DMS53 treated with DMSO at 0.1 percent for 48 hours (cell line): ENCODE measurements around the gene TINAGL1.

Experiments used
- DNase-seq: peaks from one replicate; lab custom pipeline; 2025; ENCODE audit not compliant: unreplicated experiment; lab: John Stamatoyannopoulos, UW

The TINAGL1 gene

DNA sequence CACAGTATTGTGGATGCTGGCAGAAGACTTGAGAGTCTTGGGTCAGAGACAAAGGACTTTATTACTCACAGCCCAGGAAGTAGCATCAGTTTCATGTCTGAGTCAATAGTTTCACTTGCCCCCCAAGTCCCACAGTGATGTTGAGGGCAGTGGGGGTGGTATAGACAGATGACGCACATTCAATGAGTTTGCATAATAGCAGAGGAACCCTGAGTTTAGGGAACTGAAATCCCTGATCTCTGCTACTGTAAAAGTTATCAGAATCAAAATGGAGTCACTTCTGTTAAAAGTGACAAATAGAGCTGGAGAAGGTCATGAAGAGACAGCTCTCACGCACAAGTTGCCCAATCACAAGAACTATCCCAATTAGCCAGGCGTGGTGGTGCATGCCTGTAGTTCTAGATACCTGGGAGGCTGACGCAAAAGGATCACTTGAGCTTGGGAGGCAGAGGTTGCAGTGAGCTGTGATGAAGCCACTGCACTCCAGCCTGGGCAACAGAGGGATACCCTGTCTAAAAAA lies 29.7 kb downstream of the TINAGL1 start:
- no peak for DNase-seq

DNA sequence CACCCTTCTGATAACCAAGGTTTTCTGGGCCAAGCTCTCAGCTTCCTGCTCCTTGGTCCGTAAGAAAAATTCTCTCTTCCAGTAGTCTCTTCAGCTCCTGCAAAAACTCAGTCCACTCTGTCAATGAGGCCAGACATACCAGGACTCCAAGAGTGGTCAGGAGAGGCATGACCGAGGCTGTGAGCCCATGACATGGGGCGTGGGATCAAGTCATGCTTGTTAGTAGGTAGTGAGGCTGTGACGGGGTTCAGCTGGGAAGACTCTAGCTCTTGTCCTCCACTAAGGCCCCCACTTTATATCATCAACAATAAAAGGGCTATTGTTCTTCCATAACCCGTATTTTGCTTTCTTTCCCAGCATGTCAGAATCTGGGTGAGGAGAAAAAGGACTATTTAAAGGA lies 31.0 kb downstream of the TINAGL1 start:
- DNase-seq, result no peak

DNA sequence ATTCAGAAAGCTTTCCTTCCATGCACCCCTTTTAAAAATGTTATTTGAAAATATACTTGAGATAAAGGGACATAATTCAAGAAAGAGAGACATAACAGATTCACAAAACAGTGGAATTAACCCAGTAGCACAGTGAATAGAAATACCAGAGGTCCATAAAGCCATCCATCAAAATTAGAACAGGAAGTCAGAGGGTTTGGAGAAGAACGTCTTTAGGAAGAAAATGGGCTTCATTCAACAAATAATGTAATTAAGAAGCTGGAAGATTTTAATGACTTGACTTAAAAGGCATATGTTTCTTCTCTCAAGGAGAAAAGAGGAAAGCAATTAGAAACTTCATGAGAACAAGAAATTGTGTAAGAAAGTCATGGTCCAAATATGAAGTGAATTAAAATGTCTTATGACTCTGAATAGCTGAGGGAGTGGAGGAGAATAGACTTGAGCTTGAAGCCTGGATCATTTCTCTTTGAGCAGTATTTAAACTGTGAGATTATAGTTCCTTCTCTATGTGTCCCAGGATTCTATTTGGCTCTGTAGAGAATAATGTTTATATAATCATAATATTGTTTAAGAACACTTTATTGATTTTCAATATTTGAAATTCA lies 33.3 kb downstream of the TINAGL1 start:
- no peak for DNase-seq

DNA sequence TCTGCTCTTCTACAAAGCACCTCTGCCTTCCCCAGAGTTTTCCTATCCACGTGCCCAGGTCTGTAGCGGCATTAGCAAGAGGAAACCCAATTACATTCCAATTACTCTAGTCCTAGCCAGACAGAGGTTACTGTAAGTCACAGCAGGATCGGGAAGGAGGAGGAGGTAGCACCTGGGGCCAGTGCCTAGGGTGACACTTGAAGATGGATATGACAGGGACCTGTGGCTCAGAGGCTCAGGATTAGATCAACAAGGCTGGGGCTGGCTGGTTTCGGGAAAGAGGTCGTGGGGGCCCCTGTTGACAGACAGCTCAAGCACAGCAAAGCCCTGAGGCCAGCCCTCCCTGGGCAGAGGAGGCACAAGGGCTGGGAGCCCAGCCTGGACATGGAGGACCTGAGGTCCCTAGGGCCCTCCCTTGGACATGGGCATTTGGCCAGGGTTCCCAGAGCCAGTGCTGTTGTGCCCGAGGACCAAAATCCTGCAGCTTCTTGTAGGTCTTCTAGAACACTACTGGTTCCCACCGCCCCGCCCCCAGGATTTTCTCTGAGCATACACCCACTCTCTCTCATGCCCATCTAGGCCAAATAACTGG lies 38.2 kb downstream of the TINAGL1 start:
- DNase-seq, result no peak

DNA sequence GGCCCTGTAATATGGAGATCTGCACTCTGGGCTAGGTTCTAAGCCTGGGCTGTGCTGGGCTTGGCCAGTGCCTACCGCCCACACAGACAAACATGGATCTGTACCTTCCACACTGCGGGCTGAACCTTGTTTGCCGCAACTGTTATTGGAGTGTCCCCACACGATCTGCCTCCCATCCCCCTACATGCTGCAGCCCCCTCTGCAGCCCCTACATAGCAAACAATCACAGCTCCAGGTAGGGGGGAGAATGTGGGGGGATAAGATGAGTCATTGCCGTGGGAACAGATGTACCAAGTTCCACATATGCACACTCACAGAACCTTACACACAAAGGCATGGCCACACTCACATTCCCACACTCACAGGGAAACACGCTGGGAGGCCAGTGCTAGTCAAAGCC lies 39.1 kb downstream of the TINAGL1 start:
- DNase-seq, result no peak

DNA sequence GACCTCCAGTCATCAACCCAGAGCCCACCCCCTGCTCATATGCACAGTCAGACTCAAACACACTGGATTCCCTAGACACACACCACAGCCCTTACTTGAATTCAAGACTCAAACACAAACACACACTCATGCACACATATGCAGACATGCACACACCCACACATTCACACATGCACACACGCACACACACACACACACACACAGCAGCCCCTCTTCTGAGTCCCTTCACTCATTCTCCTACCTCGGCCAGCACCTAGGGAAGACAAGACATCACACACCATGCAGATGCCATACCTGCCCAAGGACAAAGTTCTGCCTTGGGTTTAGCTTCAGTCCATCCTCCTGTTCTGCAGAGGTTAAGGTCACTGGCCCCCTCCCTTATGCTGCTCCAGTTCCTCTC lies 39.6 kb downstream of the TINAGL1 start:
- no peak for DNase-seq

DNA sequence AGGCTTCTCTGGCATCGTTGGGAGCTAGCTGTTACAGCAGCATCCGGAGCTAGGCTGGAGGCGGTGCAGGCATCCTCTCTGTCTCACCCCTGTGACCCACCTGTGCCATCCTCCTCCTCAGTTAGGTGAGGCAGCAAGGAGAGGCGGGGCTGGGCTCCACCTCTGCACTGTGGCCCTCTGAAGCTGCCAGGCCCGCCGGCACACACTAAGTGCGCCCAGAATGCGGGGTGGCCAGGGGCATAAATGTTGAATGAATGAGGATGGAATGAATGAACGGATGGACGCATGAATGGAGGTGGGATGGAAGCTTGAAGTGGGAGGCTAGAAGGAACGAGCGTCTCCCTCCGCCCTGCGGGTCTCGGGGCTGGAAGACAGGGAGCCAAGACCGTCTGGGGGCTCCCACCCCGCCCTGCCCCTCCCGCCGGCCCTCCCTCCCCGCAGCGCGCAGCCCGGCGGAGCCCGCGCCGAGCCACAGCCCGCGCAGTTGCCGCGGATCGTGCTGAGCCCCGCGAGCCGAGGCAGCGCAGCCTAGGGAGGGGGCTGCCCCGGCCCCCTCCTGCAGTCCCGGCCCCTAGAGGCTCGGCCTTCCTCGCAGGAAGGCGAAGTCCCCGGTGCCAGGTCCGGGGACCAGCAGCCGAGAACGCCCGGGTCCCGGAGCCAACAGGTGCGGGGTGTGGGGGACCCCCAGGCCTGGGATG lies 41.1 kb downstream of the TINAGL1 start, which contains the start of gene HCRTR1:
Gene HCRTR1 (plus strand): TSS at position 472 of the 698 bp plus-strand sequence. CDS start 1,504 bp downstream, outside the sequence.
- DNase-seq, result no peak

DNA sequence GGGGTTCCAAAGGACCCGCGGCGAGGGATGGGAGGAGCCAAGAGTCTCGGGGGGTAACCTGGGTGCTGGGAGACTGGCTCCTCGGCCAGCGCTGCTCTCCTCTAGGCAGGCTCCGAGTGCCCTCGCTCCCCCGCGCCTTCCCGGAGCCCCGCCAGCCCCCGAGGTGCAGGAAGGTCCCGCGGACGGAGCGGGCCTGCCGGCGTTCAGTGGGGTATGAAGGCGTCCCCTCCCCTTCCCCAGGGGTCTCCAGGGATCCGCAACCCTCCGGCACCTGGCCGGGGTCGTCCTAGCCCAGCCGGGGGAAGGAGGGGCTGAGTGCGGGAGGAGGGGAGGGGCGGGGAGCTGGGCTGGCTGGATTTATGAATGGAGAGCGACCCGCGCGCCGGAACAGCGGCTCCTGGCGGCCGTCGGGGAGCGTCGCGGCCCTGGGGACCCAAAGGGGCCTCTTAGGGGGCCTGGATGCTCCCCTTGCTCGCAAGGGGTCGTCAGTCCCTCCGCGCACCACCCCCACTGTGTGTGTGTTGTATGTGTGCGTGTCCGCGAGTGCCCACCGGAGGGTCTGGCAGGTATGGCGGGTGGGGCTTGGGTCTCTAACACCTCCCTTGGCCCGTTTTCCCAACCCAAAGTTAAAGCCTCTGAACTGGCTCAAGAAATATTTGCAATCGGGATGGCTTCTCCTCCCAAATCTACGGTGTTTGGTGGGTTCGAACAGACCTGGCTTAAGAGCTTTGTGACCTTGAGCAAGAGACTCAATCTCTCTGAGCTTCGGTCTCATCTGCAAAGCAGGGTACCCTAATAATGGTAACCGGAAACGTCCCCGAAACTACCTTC lies 41.8 kb downstream of the TINAGL1 start:
- DNase-seq, result peak; percentile 23

DNA sequence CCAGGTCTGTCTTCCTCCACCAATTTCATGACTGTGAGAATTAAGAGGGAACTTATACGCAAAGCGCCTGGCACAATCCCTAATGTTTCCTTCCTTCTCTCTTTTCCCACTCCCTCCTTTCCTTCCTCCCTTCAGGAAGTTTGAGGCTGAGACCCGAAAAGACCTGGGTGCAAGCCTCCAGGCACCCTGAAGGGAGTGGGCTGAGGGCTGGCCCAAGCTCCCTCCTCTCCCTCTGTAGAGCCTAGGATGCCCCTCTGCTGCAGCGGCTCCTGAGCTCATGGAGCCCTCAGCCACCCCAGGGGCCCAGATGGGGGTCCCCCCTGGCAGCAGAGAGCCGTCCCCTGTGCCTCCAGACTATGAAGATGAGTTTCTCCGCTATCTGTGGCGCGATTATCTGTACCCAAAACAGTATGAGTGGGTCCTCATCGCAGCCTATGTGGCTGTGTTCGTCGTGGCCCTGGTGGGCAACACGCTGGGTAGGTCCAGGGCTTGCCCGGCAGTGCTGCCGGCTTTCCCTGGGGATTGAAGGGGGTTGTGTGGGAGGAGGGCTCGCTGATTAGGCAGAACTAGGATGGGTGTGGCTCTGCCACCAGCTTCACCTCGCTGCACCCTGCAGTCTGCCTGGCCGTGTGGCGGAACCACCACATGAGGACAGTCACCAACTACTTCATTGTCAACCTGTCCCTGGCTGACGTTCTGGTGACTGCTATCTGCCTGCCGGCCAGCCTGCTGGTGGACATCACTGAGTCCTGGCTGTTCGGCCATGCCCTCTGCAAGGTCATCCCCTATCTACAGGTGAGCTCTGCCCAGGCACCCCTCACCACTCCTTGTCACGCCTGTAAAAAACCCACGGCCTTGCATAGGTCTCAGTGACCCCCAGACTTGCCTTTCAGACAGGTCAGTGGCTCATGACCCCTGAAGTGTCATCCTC lies 42.9 kb downstream of the TINAGL1 start:
- no peak for DNase-seq

DNA sequence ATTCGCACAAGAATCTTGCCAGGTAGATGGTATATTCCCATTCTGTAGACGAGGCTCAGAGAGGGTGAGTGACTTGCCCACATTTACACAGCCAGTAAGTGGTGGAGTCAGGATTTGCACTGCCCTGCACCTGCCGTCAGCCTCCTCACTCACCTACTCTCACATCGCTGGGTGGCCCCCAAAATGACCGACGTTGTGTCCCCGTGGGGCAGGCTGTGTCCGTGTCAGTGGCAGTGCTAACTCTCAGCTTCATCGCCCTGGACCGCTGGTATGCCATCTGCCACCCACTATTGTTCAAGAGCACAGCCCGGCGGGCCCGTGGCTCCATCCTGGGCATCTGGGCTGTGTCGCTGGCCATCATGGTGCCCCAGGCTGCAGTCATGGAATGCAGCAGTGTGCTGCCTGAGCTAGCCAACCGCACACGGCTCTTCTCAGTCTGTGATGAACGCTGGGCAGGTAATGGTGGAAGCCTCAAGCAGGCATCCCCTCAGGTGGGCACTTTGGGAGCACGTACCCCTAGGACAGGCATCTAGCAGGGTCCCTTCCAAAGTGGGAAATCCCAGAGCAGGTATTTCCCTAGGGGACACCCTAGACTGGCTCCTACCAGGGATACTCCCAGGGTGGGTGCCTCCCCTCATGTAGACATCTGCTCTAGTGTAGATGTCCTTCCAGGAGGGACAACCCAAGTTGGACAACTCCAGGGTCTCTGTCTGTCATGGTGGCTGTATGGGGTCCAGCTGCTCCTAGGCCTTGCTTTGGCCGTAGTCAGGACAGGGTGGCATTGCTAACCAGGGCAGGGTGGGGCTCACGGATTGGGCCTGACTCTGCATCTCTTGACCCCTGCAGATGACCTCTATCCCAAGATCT lies 44.5 kb downstream of the TINAGL1 start:
- DNase-seq, result no peak

DNA sequence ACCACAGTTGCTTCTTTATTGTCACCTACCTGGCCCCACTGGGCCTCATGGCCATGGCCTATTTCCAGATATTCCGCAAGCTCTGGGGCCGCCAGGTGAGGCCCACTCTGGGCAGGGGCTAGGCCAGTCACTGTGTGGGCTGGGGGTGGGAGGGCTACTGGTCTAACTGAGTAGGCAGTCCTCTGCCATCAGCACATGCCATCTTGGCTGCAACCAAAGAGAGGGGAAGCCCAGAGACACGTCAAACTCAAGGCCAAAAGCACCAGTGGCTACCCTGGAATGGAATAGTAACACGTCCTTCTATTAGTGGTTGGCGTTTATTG lies 45.1 kb downstream of the TINAGL1 start:
- no peak for DNase-seq

DNA sequence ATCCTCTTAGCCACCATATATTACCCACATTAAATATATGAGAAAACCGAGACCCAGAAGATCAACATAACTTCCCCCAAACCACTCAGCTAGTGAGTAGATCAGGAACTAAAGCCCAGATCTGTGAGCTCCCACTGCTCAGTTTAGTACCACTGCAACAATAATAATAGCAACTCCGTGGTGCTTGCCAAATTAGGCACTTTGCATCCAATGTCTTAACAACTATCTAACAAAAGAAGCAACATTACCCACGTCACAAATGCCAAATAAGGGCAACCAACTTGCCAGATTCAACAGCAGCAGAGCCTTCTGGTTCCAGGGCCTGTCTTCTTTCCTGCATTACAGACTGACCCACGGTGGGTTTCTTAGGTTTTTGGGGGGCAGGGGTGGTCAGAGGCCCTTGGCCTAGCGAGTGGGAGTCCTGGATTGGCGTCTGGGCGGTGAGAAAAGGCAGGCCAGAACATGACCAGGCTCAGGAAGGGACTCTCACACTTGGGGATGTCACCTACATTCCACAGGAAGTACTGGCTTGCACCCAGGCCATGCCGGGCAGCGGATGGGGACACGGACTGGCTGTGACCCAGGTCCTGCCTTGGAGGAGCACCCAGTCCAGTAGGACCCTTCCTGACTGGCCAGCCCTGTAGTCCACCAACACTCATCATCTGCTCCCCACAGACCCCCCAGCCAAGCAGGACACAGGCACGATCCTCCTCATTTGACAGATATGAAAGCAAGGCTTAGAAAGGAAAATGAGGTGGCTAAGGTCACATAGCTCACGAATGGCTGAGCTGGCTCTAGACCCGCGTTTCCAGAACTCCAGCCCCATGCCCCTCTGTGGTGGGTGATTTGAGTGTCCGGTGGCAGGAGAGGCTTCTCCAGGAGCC lies 45.8 kb downstream of the TINAGL1 start:
- DNase-seq, result no peak

DNA sequence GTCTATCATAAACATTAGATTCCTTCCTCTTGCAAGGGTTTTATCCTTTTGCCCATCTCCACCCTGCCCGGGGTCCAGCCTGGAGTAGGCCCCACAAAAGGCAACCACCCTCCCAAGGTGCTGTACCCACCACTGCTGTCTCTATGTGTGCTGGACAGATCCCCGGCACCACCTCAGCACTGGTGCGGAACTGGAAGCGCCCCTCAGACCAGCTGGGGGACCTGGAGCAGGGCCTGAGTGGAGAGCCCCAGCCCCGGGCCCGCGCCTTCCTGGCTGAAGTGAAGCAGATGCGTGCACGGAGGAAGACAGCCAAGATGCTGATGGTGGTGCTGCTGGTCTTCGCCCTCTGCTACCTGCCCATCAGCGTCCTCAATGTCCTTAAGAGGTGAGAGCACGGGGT lies 47.0 kb downstream of the TINAGL1 start:
- DNase-seq, result no peak

DNA sequence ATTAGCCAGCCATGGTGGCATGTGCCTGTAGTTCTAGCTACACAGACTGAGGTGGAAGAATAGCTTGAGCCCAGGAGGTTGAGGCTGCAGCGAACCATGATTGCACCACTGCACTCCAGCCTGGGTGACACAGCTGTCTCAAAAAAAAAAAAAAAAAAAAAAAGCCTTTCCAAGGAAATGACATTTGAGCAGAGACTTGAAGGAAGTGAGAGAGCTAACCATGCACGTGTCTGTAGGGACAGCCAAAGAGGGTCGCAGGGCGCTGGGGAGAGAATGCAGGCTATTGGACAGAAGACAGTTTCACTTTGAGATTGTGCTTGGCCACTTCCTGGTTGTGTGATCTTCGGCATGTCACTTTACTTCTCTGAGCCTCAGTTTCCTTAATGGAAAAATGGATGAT lies 48.0 kb downstream of the TINAGL1 start:
- no peak for DNase-seq

DNA sequence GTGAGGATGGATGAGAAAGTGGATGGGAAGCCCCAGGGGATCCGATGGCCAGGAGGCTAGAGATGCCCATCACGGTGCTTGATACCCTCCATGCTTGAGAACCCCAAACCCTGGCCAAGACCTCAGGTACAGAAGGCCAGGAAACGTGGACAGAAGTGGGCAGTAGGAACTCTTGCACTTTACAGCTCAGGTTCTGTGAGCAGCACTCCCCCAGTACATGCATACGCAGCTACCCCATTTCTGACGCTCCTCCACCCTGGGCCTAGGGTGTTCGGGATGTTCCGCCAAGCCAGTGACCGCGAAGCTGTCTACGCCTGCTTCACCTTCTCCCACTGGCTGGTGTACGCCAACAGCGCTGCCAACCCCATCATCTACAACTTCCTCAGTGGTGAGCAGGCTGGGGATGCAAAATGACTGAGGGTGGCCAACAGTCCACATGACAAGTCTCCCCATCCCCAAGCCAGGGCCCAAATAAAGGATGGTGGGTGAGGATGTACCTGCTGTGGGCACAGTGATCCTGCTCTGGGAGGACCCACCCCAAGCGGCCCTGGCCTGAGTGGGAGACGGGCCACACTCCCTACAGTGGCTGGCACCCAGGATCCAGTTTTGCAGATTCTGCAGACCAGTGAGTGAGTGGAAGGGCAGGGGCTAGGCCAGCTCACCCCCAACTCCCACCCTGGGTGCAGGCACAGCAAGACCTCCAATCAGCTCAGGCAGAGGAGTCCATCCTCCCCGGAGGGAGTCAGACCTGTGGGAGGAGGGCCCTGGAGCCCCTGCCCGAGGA lies 48.6 kb downstream of the TINAGL1 start:
- no peak for DNase-seq

DNA sequence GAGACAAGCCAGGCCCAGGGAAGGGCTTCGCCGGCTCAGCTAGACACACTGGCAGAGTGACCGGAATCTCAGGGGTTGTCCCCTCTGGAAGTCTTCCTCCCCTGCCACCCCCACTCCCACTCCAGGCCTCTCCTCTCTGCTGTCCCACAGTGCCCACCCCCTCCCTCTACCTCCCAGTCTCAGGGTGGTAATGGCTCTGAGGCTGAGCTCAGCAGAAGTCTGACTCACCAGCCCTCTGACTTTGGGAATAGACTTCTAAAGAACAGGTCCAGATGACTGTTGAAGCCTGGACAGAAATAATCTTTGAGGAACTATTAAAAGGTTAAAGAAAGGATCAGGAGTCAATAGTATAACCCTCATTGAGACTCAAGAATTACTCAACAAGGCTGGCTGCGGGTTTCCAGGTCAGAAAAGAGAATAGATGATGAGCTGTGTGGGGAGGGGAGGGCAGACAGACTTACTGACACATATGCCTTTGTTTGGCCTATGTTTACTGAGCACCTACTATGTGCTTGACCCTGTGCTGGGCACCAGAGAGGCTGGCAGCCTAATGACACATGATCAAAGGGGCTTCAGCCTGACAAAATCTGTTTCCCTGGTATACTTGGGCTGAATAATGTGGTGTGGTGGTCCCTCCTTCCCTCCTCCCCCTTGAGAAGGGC lies 49.4 kb downstream of the TINAGL1 start:
- no peak for DNase-seq
